GM21367 (cell line): ENCODE data around the gene AQP12A.

Source experiments
- ATAC-seq: cut with Tn5 transposase; IDR thresholded peaks from one replicate; pipeline ENCODE4 v1.9.1; 2021; ENCODE audit not compliant: unreplicated experiment

The AQP12A gene

DNA sequence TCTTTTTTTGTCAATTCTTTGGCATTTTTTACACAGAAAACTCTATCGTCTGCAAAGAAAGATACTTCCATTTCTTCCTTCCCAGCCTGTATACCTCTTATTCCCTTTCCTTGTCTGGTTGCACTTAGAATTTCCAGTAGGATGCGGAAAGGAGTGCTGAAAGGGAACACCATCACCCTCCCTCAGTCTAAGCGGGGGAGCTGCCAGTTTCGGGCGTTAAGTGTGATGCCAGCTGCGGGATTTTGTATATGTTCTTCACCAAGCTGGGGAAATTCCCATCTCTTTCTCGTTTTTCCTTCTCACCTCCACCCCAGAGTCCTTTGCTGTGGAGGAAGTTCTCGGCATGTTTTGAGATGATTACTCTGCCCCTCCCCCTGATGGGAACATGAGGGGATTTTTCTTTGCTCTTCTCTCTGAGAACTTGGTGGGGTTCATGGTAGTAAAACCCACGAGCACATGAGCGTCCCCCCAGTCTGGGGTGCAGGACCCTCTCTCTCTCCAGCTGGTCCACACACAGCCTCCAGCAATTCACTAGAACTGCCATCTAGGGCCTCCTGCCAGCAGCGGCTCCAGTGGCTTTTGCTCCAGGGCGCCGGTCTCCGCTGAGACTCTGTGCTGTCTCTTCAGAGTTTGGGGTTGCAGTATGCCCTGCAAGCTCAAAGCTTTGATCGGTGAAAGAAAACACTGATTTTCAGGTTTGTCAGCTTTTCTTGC is 15.5 kb downstream of the AQP12A start:
- no peak for ATAC-seq

DNA sequence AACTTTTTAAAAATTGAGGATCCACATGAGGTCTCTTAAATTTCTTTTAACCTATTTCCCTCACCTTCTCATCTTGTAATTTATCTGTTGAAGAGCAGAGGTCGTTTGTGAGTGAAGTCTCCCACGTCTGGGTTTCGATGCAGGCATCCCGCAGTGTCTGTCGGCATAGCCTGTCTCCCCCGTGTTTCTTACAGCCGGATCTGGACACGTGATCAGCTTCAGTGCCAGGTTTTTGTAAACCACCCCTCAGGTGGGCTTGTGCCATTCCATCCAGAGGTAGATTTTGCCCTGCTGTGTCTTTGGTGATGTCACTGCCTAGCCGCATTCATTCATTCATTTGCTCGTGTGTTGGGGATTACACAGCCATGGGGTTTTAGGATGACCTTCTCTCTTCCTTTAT is 16.2 kb downstream of the AQP12A start:
- no peak for ATAC-seq

- ATAC-seq: no peak
Measured at GRCh38 chr2:240708457-240708856, 16.8 kb downstream of the AQP12A start.

DNA sequence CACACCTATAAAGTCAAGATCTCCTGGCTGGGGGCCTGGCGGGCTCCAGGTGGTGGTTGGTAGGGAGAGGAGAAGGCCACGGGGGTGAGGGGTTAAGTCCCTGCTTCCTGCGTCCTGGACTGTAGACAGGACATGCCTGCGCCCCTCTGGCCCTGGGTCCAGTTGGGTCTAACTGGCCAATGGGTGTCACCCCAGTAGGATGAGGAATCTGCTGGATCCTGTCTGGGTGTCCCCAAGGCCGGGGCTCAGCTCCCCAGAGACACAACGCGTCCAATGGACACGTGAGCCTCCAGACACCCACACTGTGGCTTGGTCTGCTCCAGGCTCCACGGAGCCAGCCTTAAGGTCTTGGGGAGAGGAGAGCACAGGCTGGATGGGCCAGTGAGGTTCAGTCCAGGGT is 19.6 kb downstream of the AQP12A start:
- ATAC-seq: no peak

DNA sequence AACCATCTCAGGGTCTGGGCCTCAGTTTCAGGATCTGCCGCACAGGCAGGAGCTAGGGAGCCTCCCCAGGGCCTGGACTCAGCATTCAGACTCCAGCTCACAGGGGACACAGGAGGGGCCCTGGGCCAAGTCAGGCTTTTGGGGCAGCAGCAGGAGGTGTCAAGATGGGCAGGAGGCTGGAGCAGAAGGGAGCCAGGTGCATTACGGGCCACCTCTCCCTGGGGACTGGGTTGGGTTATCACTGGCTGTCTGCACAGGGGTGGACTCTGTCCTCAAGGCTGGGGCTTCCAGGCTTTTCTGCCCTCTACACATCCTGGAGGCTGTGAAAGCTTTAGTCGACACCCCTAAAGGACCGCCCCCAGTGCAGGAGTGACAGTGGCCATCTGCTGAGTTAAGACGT is 20.0 kb downstream of the AQP12A start:
- ATAC-seq: no peak

- no peak for ATAC-seq
Measured at GRCh38 chr2:240712121-240712520, 20.5 kb downstream of the AQP12A start.

GRCh38 chr2:240713071-240713927 is 21.6 kb downstream of the AQP12A start:
- no peak for ATAC-seq

DNA sequence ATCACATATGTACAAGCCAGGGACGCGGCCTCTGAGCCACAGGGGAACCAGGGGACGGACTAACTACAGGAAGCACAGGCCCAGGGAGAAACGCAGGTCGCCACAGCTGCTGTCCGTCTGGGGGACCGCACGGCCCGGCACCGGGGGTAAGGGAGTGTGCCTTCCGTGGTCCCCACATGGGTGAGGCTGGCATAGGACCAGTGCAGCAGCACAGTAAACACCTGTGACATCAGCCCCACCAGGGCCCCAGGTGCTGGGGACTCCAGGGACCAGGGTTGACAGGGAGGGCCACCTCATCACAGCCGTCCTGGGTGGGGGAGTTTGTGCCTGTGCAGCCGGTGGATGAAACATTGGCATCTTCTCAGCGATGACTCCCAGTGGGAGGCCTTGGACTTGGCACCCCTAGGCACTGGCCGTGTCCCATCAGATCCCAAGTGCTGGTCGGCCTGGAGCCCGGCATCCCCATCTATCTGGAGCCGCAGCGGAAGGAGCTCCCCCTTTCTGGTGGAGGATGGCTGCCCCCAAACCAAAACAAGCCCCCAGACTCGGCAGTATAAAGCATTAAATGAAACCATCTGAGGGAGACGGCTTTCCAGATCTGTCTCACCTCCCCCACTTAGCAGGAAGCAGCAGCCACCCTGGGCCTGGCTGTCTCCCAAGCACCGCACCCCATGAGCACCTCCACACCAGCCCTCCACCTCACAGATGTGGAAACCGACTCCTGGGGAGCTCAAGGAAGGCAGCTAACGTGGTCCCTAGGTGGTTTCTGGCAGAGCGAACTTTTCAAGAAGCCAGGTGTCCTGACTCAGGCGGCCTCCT is 22.5 kb downstream of the AQP12A start:
- ATAC-seq: no peak

GRCh38 chr2:240714747-240715725 is 23.4 kb downstream of the AQP12A start:
- no peak for ATAC-seq

DNA sequence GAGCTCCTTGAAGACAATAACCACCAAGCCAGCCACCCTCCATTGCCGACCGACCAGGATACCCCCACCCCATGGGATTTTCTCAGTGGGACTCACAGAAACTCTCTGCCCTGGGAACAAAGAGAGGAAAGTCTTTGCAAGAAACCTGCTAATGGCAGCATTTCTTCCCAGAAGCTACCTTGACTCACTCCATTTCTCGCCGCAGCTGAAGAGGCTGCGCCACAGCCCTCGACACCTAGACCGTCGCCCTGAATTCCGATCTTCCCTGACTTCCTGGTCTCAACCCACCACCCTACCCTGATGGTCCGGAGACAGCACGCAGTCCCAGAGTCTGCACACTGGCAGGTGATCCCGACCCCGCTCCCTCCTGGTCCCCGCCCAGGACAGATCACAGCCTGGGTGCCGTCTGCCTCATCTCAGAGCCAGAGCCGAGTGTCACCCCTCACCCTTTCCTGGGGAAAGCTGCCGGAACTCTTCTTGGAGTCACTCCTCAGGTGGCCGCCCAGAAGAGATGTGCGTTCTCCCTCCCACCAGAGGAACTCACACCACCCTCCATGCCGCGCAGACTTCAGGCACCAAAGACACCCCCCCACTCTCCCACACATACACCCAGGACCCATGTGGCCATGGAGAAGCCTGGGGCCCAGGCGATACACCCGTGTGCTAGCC is 24.6 kb downstream of the AQP12A start:
- ATAC-seq: no peak

GRCh38 chr2:240717181-240717641 is 25.5 kb downstream of the AQP12A start:
- no peak for ATAC-seq

DNA sequence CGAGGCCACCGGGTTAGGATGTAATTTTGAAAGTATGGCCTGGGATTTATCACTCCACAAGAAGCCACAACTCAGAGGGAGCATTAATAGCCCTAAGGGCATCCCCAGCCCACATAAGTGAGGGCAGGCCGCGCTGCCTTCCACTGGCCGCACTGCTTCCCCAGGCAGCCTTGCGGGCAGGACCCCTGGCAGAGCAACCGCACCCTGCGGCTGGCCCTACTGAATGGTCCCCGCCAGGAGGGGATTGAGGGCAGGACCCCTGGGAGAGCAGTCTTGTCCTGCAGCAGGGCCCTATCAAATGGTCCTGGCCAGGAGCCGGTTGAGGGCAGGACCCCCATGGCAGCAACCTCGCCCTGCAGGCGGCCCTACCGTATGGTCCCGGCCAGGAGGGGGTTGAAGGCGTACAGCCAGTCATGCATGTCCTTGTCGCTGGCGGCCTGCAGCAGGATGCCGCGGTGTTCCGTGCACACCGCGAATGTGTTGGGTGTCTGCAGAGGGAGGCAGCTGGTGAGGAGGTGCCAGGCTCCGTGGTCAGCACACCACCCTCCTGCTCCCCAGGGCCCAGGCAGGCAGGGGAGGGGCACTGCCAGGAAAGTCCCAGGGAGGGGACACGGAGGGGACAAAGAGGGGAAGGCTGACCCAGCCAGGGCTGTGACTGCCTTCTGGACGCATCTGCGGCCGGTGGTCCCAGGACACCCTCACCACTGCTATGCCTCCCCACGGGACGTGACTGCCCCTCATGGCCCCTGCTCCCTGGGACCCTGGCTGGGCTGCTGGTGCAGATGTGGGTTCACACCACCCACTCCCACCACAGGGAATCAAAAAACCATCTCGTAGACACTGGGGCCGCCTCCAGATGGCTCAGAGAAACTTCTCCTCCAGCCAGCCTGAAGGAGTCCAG is 26.3 kb downstream of the AQP12A start:
- no peak for ATAC-seq

- ATAC-seq: no peak
Measured at GRCh38 chr2:240718896-240719490, 27.3 kb downstream of the AQP12A start.

- ATAC-seq: no peak
Measured at GRCh38 chr2:240719676-240720545, 28.2 kb downstream of the AQP12A start.

DNA sequence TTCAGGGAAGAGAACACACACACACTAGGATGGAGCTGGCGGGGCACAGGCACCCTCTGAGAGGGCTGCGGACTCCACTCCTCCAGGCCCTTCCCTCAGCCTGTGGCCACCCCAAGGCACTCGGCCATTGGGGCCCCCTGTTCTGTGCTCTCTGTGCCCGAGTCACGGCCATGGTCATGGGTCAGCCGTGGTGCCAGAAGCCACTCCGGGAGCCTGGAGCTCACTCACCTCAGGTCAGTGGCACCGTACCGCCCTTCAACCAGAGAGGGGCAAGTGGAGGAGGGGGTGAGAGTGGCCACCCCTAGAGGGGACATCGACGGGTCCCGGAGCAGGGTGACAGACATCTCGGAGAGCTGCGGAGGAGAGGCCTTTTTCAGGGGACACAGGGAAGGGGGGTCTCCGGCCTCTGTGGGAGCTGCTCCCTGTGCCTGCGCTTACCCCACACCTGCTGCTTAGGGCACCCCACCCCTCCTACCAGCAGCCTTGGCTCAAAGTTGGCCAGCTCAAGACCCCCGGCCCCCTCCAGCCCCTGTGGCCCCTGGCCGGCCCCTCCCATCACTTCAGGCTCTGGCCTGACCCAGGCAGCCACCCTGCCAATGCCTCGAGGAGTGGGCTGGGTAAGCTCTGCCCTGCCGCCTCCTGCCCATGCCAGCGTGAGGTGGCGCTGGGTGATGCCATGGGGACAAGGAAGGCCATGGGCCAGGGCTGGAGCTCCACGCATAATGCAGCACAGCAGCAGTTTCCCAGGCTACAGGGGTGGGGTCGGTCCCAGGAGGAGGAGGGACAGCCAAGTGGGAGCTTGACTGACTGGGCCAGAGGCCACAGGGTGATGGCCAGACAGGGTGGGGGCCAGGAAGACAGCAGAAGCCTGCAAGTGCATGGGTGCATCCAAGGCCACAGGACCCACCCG is 29.3 kb downstream of the AQP12A start:
- no peak for ATAC-seq

GRCh38 chr2:240721596-240722180 is 30.0 kb downstream of the AQP12A start:
- no peak for ATAC-seq
